LNCaP clone FGC (cell line): ENCODE results near the gene CHFR.

Experiments used
- DNase-seq: peaks from one replicate; pipeline ENCODE4 v3.0.0-alpha.2; 2011; ENCODE audit warnings: low read depth
- H3K4me3 ChIP-seq: 2 replicates; pipeline ENCODE4 v1.5.1; 2011; ENCODE audit warnings: mild to moderate bottlenecking, low read depth, low read length, control low read depth
- TF ChIP-seq, protein P1 (sequence below): IDR thresholded peaks from 2 replicates; pipeline ENCODE4 v1.5.1; 2012; ENCODE audit warnings: mild to moderate bottlenecking; ENCODE audit not compliant: control insufficient read depth, insufficient read depth; ENCODE audit errors: extremely low read depth

The CHFR gene

GRCh38 chr12:132783917-132784531, 103.4 kb downstream of the CHFR start:
- DNase-seq = no peak
- TF ChIP-seq, protein P1, sequence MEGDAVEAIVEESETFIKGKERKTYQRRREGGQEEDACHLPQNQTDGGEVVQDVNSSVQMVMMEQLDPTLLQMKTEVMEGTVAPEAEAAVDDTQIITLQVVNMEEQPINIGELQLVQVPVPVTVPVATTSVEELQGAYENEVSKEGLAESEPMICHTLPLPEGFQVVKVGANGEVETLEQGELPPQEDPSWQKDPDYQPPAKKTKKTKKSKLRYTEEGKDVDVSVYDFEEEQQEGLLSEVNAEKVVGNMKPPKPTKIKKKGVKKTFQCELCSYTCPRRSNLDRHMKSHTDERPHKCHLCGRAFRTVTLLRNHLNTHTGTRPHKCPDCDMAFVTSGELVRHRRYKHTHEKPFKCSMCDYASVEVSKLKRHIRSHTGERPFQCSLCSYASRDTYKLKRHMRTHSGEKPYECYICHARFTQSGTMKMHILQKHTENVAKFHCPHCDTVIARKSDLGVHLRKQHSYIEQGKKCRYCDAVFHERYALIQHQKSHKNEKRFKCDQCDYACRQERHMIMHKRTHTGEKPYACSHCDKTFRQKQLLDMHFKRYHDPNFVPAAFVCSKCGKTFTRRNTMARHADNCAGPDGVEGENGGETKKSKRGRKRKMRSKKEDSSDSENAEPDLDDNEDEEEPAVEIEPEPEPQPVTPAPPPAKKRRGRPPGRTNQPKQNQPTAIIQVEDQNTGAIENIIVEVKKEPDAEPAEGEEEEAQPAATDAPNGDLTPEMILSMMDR = no peak
- H3K4me3 ChIP-seq = no peak overlapping the region
